Measurements from ENCODE around the gene CHD8.

CHD8 gene

GRCh38 chr14:21503376-21503775, 47.5 kb upstream of the CHD8 start:
- TF ChIP-seq ISL1 (CRISPR knock-in tag; IDR thresholded peaks at IDR 0.05) (no peak), ZNF70 (CRISPR knock-in tag; IDR thresholded peaks at IDR 0.05) (no peak), ARNTL (CRISPR knock-in tag; IDR thresholded peaks at IDR 0.05; ENCODE audit: borderline replicate concordance, low read depth) (no peak), PPARA (CRISPR knock-in tag; IDR thresholded peaks at IDR 0.05; ENCODE audit: borderline replicate concordance) (no peak), ZNF8 (CRISPR knock-in tag; IDR thresholded peaks at IDR 0.05) (no peak), ZC3H10 (CRISPR knock-in tag; IDR thresholded peaks at IDR 0.05) (no peak), OSR1 (CRISPR knock-in tag; IDR thresholded peaks at IDR 0.05) (no peak), GLIS3 (CRISPR knock-in tag; IDR thresholded peaks at IDR 0.05) (no peak), BACH2 (CRISPR knock-in tag; IDR thresholded peaks at IDR 0.05; ENCODE audit: borderline replicate concordance) (no peak), ZNF565 (CRISPR knock-in tag; conservative IDR thresholded peaks at IDR 0.05; ENCODE audit: low read depth) (no peak), ESRRG (CRISPR knock-in tag; IDR thresholded peaks at IDR 0.05) (no peak), PATZ1 (CRISPR knock-in tag; IDR thresholded peaks at IDR 0.05; ENCODE audit: borderline replicate concordance) (no peak), ZFP30 (CRISPR knock-in tag; IDR thresholded peaks at IDR 0.05) (no peak), ZFP3 (CRISPR knock-in tag; IDR thresholded peaks at IDR 0.05) (no peak), CSDC2 (CRISPR knock-in tag; IDR thresholded peaks at IDR 0.05) (no peak)
- TF ChIP-seq, protein P1, sequence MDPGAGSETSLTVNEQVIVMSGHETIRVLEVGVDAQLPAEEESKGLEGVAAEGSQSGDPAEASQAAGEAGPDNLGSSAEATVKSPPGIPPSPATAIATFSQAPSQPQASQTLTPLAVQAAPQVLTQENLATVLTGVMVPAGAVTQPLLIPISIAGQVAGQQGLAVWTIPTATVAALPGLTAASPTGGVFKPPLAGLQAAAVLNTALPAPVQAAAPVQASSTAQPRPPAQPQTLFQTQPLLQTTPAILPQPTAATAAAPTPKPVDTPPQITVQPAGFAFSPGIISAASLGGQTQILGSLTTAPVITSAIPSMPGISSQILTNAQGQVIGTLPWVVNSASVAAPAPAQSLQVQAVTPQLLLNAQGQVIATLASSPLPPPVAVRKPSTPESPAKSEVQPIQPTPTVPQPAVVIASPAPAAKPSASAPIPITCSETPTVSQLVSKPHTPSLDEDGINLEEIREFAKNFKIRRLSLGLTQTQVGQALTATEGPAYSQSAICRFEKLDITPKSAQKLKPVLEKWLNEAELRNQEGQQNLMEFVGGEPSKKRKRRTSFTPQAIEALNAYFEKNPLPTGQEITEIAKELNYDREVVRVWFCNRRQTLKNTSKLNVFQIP (CRISPR knock-in tag; IDR thresholded peaks at IDR 0.05; ENCODE audit: borderline replicate concordance, low read depth) = no peak
- TF ChIP-seq, protein P2, sequence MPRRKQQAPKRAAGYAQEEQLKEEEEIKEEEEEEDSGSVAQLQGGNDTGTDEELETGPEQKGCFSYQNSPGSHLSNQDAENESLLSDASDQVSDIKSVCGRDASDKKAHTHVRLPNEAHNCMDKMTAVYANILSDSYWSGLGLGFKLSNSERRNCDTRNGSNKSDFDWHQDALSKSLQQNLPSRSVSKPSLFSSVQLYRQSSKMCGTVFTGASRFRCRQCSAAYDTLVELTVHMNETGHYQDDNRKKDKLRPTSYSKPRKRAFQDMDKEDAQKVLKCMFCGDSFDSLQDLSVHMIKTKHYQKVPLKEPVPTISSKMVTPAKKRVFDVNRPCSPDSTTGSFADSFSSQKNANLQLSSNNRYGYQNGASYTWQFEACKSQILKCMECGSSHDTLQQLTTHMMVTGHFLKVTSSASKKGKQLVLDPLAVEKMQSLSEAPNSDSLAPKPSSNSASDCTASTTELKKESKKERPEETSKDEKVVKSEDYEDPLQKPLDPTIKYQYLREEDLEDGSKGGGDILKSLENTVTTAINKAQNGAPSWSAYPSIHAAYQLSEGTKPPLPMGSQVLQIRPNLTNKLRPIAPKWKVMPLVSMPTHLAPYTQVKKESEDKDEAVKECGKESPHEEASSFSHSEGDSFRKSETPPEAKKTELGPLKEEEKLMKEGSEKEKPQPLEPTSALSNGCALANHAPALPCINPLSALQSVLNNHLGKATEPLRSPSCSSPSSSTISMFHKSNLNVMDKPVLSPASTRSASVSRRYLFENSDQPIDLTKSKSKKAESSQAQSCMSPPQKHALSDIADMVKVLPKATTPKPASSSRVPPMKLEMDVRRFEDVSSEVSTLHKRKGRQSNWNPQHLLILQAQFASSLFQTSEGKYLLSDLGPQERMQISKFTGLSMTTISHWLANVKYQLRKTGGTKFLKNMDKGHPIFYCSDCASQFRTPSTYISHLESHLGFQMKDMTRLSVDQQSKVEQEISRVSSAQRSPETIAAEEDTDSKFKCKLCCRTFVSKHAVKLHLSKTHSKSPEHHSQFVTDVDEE (CRISPR knock-in tag; IDR thresholded peaks at IDR 0.05) = no peak
- no peak for ATAC-seq

- TF ChIP-seq GLIS3 (CRISPR knock-in tag; IDR thresholded peaks at IDR 0.05) = no peak
- no peak for TF ChIP-seq CSRNP3 (CRISPR knock-in tag; IDR thresholded peaks at IDR 0.05)
- no peak for ATAC-seq
Observed at GRCh38 chr14:21501568-21501967, 45.6 kb upstream of the CHD8 start.

DNA sequence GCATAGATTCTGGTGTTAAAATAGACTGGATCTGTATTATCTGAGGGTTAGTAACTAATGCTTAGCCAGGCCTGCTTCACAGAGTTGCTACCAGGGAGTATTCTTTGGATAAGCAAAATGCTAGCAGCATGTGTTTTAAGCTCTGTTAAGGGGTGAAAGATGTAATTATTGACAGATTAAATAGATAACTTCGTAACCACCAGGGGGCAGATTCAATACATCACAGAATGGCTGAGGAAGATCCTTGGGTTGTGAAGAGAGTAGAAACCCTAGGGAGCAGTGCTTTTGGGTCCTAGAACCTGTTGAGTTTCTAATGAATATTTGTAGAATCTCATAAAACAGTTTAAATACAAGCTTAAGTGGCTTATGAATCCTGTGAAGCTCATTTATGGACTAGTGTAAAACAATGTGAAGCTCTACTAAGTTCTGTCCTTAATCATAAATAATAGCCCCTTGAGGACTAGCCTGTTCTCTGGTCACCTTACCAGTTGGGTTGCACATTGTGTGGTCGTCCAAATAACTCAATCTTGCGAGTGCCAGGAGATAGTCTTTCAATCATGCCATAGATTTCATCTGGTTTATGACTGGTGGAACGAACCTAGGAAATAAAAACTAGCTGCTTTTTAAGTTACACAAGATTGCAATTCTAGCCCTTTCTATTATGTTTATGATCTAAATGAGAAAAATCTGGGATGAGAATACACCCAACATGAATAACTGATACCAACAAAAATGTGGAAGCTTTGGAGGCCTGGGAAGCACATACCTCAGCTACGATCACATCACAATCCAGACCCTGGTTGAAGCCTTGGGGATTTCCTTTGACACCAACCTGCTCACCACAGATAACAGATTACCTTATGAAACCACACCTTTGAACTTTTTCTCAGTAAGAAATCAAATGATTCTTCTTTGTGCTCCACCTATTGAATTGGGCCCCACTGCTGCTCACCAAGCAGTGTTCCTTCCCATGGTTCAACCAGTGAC, 42.9 kb upstream of the CHD8 start:
- TF ChIP-seq CREB5 (CRISPR knock-in tag; IDR thresholded peaks at IDR 0.05; ENCODE audit: low read depth) (0 out of 2 replicates have a peak, but pooled peaks have one; percentile 24), ZNF565 (CRISPR knock-in tag; conservative IDR thresholded peaks at IDR 0.05; ENCODE audit: low read depth) (no peak)
- peak; percentile 70 for ATAC-seq
